Activated CD4-positive, alpha-beta T cell treated with anti-CD3 and anti-CD28 coated beads, Interleukin-2, Interleukin-4, amounts not matched to agents 100 ng/mL and 50 ng/mL, durations not matched to agents 16 hours and 8 hours (primary cell): ENCODE data around the gene TLX3.

Experiments
- DNase-seq: peaks from one replicate; pipeline ENCODE4 v3.0.0-alpha.2; 2020; ENCODE audit warnings: low spot score

The TLX3 gene

DNA sequence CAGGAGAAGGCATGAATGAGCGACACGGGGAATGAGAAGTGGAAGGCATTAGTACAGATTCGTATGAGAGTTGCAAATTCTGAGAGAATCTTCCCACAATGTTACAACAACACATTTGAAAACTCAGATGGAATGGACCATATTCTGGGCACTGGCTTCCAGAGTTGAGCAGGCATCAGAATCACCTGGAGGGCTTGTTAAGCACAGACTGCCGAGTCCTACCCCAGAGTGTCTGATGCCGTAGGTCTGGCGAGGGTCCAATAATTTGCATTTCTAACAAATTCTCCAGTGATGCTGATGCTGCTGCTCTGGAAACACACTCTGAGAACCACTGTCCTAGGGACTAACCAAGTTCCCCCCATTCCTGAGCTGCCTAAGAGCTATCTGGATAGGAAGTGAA is 2.9 kb upstream of the TLX3 start:
- DNase-seq, result no peak

DNA sequence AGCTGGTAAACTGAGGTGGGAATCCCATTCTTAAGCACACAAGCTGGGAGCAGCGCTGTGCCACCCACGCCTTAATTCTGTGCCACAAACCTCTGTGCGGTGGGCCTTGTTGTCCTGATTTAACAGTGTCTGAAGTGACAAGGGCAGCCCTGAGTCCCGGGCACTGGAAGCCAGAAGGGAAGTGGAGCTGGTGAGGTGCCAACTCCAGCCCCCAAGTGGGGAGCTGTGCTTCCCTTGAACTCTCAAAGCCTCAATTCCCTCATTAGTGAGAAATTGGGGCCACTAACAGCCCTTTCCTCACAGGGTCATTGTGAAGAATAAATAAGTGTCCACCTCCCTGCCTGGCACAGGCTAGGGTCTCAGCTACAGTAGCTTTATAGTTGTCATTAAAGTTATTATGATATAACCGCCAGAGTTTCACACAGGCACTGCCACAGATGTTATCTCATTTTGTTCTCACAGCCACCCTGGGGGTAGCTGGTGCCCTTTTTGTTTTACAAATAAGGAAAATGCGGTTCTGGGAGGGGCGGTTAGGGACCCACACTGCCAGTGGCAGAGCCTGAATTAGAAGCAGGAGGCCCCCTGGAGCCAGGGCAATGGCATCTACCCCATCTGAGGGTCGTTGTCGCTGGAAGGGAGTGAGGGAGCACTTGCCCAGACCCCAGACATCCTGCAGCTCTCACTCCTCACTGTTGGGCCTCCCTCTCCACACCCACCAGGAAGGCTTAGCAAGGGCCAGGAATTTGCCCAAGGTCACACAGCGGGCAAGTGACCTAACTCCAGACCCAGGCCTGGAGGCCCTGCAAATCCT is 2.1 kb upstream of the TLX3 start:
- DNase-seq, result no peak

GRCh38 chr5:171307789-171308452 is 1.1 kb upstream of the TLX3 start:
- no peak for DNase-seq

GRCh38 chr5:171309276-171310211 is 496 bp downstream of the TLX3 start:
- DNase-seq, result no peak

DNA sequence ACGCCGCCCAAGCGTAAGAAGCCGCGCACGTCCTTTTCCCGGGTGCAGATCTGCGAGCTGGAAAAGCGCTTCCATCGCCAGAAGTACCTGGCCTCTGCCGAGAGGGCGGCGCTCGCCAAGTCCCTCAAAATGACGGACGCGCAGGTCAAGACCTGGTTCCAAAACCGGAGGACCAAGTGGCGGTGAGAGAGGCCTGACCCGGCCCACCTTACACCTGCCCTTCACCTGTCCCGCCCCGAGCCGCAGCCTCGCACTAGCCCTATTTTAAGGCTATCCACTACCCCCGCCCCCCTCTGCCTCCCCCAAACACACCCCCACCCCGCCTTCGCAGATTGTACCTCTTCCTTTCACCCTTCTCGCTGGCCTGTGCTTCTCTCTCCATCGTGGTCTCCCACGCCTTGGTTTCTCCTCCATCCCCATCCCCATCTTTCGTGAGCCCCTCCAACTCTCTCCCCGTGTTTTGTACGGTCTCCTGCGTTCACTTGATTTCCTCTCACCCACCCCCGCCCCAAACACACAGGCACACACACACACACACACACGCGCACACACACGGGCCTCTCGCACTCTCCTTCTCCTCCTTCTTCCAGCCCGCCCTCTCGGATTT is 1.3 kb downstream of the TLX3 start:
- peak; percentile 41 for DNase-seq

DNA sequence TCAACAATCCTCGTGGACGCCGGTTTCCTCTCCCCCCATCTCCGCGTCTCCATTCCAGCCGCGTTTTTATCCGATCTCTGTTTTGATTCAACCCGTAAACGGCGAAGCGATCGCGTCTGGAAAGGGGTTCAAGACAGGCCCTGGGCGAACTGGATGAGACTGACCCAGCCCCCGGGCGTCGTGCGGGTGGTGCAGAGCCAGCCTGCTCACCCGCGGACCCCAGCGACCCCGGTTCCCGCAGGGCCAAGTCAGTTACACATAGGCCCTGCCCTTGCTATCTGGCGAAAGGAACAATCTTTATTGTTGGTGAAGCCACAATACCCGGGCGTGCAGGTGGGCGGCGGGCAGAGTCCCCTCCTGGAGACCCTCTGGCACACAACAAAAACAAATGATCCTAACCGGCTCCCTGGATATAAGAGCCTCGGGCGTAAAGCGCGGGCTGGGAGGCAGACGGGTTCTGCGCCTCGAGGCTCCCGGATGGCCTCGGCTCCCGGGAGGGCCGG is 1.8 kb downstream of the TLX3 start:
- DNase-seq, result no peak

GRCh38 chr5:171311322-171312077 is 2.5 kb downstream of the TLX3 start:
- DNase-seq, result no peak

GRCh38 chr5:171312129-171312974 is 3.3 kb downstream of the TLX3 start:
- DNase-seq, result no peak

- DNase-seq, result no peak
Observed at GRCh38 chr5:171313481-171314206, 4.6 kb downstream of the TLX3 start.

DNA sequence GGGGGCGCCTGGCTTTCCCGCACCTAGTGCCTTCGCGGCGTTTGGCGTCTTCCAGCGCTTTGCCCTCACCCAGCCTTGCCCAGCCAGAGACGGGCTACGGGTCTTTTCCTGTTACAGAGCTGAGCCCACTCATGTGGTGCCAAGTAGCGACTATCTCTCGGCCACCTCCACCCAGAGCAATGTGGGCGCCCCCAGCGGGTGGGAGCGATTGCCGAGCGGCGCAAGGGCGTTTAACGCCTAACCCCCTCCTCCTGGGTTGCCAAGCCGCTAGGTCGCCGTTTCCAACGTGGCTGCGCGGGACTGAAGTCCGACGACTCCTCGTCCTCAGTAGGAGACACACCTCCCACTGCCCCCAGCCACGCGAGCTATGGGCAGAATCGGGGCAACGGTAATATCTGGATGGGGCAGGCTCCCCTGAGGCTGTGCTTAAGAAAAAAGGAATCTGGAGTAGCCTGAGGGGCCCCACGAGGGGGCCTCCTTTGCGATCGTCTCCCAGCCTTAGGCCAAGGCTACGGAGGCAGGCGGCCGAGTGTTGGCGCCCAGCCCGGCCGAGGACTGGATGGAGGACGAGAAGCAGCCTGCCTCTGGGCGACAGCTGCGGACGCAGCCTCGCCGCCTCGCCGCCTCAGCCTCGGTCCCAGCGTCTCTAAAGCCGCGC is 5.8 kb downstream of the TLX3 start:
- no peak for DNase-seq

DNA sequence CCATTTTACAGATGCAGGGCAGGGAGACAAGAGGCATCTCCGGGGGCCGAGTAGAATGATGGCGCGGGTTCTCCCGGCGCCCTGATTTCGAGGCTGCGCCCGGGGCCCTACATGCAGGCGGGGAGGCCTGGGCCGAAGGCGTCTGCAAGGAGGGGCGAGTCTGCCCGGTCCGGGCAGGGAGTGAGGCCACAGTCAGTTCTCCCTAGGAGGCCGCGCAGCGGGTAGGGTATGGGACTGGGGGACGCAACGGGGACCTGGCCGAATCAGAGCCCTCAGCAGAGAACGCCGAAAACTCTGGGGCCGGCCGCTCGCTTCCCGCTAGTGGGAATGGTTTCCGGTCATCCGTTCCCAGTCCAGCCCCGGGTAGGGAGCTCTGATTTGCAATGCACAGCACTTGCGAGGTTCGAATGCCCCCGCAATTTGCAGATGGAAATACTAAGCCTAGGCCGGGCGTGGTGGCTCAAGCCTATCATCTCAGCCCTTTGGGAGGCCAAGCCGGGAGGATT is 6.4 kb downstream of the TLX3 start:
- DNase-seq, result no peak

- DNase-seq, result no peak
Observed at GRCh38 chr5:171315925-171316257, 6.8 kb downstream of the TLX3 start.

- no peak for DNase-seq
Observed at GRCh38 chr5:171316258-171317121, 7.4 kb downstream of the TLX3 start.

- DNase-seq, result no peak
Observed at GRCh38 chr5:171317230-171317629, 8.2 kb downstream of the TLX3 start.

- no peak for DNase-seq
Observed at GRCh38 chr5:171318026-171318425, 9.0 kb downstream of the TLX3 start.

DNA sequence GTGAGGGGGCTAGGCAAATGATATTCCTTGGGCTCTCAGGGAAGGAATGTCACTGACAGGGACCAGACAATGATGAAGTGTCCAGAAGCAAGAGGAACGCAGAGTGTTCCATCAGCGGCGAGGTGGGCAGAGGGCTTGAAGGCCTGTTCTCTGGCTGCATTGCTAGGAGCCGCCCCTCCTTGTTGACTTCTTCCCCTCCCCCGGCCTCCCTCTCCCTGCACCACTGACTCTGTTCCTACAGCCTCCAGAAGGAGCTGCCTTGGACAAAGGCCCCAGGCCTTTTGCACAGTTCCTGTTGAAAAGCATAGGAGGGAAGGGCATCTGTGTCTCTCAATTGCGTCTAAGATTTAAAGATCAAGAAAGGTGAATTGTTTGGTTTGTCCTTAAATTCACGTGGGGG is 12.4 kb downstream of the TLX3 start:
- no peak for DNase-seq

GRCh38 chr5:171322527-171322926 is 13.5 kb downstream of the TLX3 start:
- no peak for DNase-seq

- no peak for DNase-seq
Observed at GRCh38 chr5:171323007-171323406, 14.0 kb downstream of the TLX3 start.
